ENCODE measurements around the gene TMOD3. TPM values are rescaled to one million over a fixed set of nuclear protein-coding genes. Genes with fewer than 3 reads are reported as not detected.

TMOD3 gene
- total and polyA plus RNA-seq, 2 of the 4 experiments (the other 2 are of a cell fraction), result 10.7 to 22.0 TPM

DNA sequence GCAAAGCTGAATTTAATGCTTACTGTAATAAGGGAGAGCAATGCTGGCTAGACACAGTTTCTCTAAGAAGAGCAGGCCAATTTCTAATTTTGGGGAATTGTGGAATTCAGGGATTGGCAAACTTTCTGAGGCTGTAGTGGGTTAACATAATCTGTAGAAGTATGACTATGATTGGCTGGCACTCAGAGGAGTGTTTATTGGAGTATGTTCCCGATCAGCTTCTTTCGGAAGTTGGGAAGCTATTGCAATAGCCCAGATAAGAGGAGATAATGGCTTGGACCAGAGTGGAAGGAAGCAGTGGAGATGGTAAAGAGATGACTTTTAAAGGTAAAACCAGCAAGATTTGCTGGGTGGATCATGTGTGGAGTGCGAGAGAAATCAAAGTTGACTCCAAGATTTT lies 19.4 kb downstream of the TMOD3 start:
- Histone ChIP-seq H3K4ac (ENCODE audit: low read depth, low read length) (no peak overlapping the region), H3K4me1 (ENCODE audit: control insufficient read depth, insufficient read depth, low read length) (peaks cover 20% of the 10 kb centered on the region), H2BK15ac (ENCODE audit: low read depth, low read length) (no peak overlapping the region), H3K23ac (ENCODE audit: low read depth, low read length) (no peak overlapping the region), H2AK9ac (replicated peaks; ENCODE audit: low read depth, low read length, poor library complexity) (no peak overlapping the region), H2BK5ac (ENCODE audit: low read depth, low read length, poor library complexity, severe bottlenecking) (no peak overlapping the region), H3K4me2 (ENCODE audit: low read depth, low read length) (no peak overlapping the region), H2AFZ (replicated peaks; ENCODE audit: low read length, poor library complexity) (no peak overlapping the region), H3K9me1 (ENCODE audit: insufficient read depth, low read length) (peaks cover 27% of the 10 kb centered on the region), H3K27ac (ENCODE audit: insufficient read depth, low read length) (no peak overlapping the region), H2AK5ac (ENCODE audit: low read depth, low read length) (no peak overlapping the region; the same call in 1 of the 2 replicates), H4K20me1 (ENCODE audit: insufficient read depth, low read length) (peaks cover 82% of the 10 kb centered on the region; the same call in 1 of the 2 replicates), H3K36me3 (ENCODE audit: control insufficient read depth, insufficient read depth, low read length) (no peaks in the 10 kb centered on the region), H4K8ac (ENCODE audit: low read depth in 2 of 2, low read length in 2 of 2) (no peak overlapping the region), H3K14ac (replicated peaks; ENCODE audit: low read depth, low read length) (no peak overlapping the region), H3K9me3 (ENCODE audit: control insufficient read depth, insufficient read depth, low read length) (no peaks in the 10 kb centered on the region), H3K27me3 (ENCODE audit: control insufficient read depth, insufficient read depth, low read length) (no peaks in the 10 kb centered on the region), H3K4me3 (ENCODE audit: insufficient read depth, low read depth, low read length) (no peak overlapping the region), H4K5ac (ENCODE audit: low read depth, low read length) (no peak overlapping the region), H3K9ac (ENCODE audit: low read depth, low read length) (no peak overlapping the region), H3K56ac (ENCODE audit: extremely low read depth, insufficient read depth, low read length) (no peak overlapping the region), H2BK20ac (ENCODE audit: low read depth, low read length) (no peak overlapping the region), H3K18ac (ENCODE audit: low read depth, low read length) (no peak overlapping the region), H2BK120ac (ENCODE audit: low read depth, low read length) (no peak overlapping the region), H4K91ac (ENCODE audit: insufficient read depth, low read depth, low read length) (no peak overlapping the region), H3K79me1 (ENCODE audit: low read depth in 1 of 2, low read length in 2 of 2) (peaks cover 21 to 89% of the 10 kb centered on the region in 2 experiments)
- CTCF ChIA-PET, result no interaction called here
- in situ Hi-C loops (cut with MboI; ENCODE audit: low sequenced_read_pairs) (no loop called here), intact Hi-C loops (cut with micrococcal nuclease) (no loop called here), dilution Hi-C loops (cut with HindIII; ENCODE audit: low sequenced_read_pairs, unreplicated experiment) (no loop called here)
- 100% methylated on average over 2 of the region's 3 CpGs; no CpG with 5 or more reads in 1 of the 2 experiments for WGBS, 2 experiments (ENCODE audit: extremely low coverage in 2 of 2, insufficient read length in 1 of 2)
- POLR2A ChIA-PET (ENCODE audit: unreplicated experiment), result no interaction called here
- BruUV-seq (replicated peaks), result no TSS peak
- ATAC-seq (ENCODE audit: low read depth) (no peak), DNase-seq (no peak)
- TF ChIP-seq CTCF (conservative IDR thresholded peaks at IDR 0.05; ENCODE audit: low read depth, low read length), result no peak
- no peak for TF ChIP-seq RFX5 (IDR thresholded peaks at IDR 0.05; ENCODE audit: low read depth, low read length)
- TF ChIP-seq RCOR1 (IDR thresholded peaks at IDR 0.05; ENCODE audit: insufficient replicate concordance, low read length), result no peak
- no peak for TF ChIP-seq FOS (IDR thresholded peaks at IDR 0.05; ENCODE audit: low read depth, low read length)
- TF ChIP-seq NFE2L2 (IDR thresholded peaks at IDR 0.05; ENCODE audit: low read depth, low read length), result no peak
- no peak for TF ChIP-seq MAFK (IDR thresholded peaks at IDR 0.05; ENCODE audit: low read depth, low read length)
- TF ChIP-seq MAZ (IDR thresholded peaks at IDR 0.05; ENCODE audit: borderline replicate concordance, low read depth, low read length), result no peak
- no peak for TF ChIP-seq BHLHE40 (IDR thresholded peaks at IDR 0.05; ENCODE audit: low read depth, low read length)
- TF ChIP-seq POLR2A (IDR thresholded peaks at IDR 0.05; ENCODE audit: low read depth, low read length), result no peak
- TF ChIP-seq RAD21 (IDR thresholded peaks at IDR 0.05; ENCODE audit: low read length), result no peak
- TF ChIP-seq ELK1 (IDR thresholded peaks at IDR 0.05; ENCODE audit: borderline replicate concordance, low read depth, low read length), result no peak
- no peak for TF ChIP-seq CEBPB (IDR thresholded peaks at IDR 0.05; ENCODE audit: low read depth, low read length)
- no peak for TF ChIP-seq USF2 (IDR thresholded peaks at IDR 0.05; ENCODE audit: low read depth, low read length)

All from IMR-90 (cell line).